Measurements from ENCODE around the gene MRPS26. TPM values are rescaled to one million over a fixed set of nuclear protein-coding genes. Genes with fewer than 3 reads are reported as not detected.

The MRPS26 gene
- total and polyA plus RNA-seq, 2 of the 13 experiments (the other 11 are each of a cell fraction or from before 2014, with no cell fraction given): 89.8 to 187 TPM

DNA sequence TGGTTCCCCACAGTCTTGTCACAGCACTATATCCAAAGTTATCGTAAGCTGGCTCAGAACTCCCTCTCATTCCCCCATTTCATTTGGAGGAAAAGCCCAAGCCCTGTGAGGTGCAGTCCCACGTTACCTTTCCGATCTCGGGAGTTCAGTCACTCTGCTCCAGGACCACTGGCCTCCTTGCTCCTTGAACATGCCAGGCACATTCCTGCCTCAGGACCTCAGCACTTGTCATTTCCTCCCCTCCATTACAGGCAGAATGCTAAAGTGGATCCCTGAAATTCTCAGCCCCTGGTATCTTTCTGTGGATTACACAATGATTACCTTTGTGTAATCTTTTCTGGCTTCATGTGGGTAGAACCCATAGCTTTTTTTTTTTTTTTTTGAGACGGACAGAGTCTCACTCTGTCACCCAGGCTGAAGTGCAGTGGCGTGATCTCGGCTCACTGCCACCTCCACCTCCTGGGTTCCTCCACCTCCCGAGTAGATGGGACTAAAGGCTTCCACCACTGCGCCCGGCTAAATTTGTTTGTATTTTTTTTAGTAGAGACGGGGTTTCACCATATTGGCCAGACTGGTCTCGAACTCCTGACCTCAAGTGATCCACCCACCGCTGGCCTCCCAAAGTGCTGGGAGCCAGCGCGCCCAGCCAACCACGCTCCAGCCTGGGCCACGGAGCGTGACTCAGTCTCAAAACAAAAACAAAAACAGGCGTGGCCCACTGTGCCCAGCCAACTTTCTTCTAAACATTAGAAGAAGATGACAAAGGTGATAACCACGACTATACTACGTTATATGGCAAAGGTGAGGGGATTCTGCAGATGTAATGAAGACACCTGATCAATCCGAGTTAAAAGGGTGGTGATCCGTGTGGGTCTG is 21.5 kb downstream of the MRPS26 start (continued):
- TF ChIP-seq, protein P1, sequence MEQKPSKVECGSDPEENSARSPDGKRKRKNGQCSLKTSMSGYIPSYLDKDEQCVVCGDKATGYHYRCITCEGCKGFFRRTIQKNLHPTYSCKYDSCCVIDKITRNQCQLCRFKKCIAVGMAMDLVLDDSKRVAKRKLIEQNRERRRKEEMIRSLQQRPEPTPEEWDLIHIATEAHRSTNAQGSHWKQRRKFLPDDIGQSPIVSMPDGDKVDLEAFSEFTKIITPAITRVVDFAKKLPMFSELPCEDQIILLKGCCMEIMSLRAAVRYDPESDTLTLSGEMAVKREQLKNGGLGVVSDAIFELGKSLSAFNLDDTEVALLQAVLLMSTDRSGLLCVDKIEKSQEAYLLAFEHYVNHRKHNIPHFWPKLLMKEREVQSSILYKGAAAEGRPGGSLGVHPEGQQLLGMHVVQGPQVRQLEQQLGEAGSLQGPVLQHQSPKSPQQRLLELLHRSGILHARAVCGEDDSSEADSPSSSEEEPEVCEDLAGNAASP (CRISPR knock-in tag; IDR thresholded peaks at IDR 0.05; ENCODE audit: borderline replicate concordance): no peak
- TF ChIP-seq, protein P2, sequence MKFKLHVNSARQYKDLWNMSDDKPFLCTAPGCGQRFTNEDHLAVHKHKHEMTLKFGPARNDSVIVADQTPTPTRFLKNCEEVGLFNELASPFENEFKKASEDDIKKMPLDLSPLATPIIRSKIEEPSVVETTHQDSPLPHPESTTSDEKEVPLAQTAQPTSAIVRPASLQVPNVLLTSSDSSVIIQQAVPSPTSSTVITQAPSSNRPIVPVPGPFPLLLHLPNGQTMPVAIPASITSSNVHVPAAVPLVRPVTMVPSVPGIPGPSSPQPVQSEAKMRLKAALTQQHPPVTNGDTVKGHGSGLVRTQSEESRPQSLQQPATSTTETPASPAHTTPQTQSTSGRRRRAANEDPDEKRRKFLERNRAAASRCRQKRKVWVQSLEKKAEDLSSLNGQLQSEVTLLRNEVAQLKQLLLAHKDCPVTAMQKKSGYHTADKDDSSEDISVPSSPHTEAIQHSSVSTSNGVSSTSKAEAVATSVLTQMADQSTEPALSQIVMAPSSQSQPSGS (CRISPR knock-in tag; IDR thresholded peaks at IDR 0.05): 0 out of 2 replicates have a peak, but pooled peaks have one; percentile 10
- TF ChIP-seq ZNF460 (CRISPR knock-in tag; IDR thresholded peaks at IDR 0.05; ENCODE audit: borderline replicate concordance) (peak; percentile 34; the same call in 1 of the 2 replicates), HDAC2 (CRISPR knock-in tag; IDR thresholded peaks at IDR 0.05) (no peak), XRCC5 (optimal IDR thresholded peaks at IDR 0.05; ENCODE audit: low read length) (no peak), NR2F6 (IDR thresholded peaks at IDR 0.05) (no peak), NR2F6 (CRISPR knock-in tag; IDR thresholded peaks at IDR 0.05) (0 out of 2 replicates have a peak, but pooled peaks have one; percentile 12), NR2C2 (CRISPR knock-in tag; IDR thresholded peaks at IDR 0.05; ENCODE audit: borderline replicate concordance) (no peak), YEATS2 (CRISPR knock-in tag; IDR thresholded peaks at IDR 0.05; ENCODE audit: borderline replicate concordance) (no peak)
- TF ChIP-seq, protein P3, sequence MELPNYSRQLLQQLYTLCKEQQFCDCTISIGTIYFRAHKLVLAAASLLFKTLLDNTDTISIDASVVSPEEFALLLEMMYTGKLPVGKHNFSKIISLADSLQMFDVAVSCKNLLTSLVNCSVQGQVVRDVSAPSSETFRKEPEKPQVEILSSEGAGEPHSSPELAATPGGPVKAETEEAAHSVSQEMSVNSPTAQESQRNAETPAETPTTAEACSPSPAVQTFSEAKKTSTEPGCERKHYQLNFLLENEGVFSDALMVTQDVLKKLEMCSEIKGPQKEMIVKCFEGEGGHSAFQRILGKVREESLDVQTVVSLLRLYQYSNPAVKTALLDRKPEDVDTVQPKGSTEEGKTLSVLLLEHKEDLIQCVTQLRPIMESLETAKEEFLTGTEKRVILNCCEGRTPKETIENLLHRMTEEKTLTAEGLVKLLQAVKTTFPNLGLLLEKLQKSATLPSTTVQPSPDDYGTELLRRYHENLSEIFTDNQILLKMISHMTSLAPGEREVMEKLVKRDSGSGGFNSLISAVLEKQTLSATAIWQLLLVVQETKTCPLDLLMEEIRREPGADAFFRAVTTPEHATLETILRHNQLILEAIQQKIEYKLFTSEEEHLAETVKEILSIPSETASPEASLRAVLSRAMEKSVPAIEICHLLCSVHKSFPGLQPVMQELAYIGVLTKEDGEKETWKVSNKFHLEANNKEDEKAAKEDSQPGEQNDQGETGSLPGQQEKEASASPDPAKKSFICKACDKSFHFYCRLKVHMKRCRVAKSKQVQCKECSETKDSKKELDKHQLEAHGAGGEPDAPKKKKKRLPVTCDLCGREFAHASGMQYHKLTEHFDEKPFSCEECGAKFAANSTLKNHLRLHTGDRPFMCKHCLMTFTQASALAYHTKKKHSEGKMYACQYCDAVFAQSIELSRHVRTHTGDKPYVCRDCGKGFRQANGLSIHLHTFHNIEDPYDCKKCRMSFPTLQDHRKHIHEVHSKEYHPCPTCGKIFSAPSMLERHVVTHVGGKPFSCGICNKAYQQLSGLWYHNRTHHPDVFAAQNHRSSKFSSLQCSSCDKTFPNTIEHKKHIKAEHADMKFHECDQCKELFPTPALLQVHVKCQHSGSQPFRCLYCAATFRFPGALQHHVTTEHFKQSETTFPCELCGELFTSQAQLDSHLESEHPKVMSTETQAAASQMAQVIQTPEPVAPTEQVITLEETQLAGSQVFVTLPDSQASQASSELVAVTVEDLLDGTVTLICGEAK (IDR thresholded peaks at IDR 0.05): no peak
- TF ChIP-seq, protein P3 (CRISPR knock-in tag; IDR thresholded peaks at IDR 0.05): no peak
- TF ChIP-seq, protein P4, sequence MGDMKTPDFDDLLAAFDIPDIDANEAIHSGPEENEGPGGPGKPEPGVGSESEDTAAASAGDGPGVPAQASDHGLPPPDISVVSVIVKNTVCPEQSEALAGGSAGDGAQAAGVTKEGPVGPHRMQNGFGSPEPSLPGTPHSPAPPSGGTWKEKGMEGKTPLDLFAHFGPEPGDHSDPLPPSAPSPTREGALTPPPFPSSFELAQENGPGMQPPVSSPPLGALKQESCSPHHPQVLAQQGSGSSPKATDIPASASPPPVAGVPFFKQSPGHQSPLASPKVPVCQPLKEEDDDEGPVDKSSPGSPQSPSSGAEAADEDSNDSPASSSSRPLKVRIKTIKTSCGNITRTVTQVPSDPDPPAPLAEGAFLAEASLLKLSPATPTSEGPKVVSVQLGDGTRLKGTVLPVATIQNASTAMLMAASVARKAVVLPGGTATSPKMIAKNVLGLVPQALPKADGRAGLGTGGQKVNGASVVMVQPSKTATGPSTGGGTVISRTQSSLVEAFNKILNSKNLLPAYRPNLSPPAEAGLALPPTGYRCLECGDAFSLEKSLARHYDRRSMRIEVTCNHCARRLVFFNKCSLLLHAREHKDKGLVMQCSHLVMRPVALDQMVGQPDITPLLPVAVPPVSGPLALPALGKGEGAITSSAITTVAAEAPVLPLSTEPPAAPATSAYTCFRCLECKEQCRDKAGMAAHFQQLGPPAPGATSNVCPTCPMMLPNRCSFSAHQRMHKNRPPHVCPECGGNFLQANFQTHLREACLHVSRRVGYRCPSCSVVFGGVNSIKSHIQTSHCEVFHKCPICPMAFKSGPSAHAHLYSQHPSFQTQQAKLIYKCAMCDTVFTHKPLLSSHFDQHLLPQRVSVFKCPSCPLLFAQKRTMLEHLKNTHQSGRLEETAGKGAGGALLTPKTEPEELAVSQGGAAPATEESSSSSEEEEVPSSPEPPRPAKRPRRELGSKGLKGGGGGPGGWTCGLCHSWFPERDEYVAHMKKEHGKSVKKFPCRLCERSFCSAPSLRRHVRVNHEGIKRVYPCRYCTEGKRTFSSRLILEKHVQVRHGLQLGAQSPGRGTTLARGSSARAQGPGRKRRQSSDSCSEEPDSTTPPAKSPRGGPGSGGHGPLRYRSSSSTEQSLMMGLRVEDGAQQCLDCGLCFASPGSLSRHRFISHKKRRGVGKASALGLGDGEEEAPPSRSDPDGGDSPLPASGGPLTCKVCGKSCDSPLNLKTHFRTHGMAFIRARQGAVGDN (CRISPR knock-in tag; IDR thresholded peaks at IDR 0.05): 0 out of 2 replicates have a peak, but pooled peaks have one; percentile 25
